ENCODE measurements around the gene CFAP206.

Gene CFAP206

DNA sequence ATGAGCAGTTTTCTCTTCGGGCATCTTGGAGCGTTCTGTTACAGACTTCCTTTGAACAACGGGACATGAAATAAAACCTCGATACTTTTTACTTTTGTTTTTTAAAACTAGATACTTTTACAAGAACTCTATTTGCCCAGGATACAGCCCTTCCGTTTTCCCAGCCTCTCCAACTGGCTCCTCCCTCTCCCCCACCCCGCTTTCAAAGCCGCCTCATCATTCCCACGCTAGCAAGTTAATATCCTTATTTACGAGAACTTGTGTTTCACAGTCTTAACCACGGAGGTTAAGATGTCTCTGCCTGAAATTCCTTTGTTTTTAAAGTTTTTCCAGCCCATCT, 241 bp upstream of the CFAP206 start:
- TF ChIP-seq, protein P1, sequence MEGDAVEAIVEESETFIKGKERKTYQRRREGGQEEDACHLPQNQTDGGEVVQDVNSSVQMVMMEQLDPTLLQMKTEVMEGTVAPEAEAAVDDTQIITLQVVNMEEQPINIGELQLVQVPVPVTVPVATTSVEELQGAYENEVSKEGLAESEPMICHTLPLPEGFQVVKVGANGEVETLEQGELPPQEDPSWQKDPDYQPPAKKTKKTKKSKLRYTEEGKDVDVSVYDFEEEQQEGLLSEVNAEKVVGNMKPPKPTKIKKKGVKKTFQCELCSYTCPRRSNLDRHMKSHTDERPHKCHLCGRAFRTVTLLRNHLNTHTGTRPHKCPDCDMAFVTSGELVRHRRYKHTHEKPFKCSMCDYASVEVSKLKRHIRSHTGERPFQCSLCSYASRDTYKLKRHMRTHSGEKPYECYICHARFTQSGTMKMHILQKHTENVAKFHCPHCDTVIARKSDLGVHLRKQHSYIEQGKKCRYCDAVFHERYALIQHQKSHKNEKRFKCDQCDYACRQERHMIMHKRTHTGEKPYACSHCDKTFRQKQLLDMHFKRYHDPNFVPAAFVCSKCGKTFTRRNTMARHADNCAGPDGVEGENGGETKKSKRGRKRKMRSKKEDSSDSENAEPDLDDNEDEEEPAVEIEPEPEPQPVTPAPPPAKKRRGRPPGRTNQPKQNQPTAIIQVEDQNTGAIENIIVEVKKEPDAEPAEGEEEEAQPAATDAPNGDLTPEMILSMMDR (IDR thresholded peaks at IDR 0.05; ENCODE audit: insufficient read depth, low read length, missing control alignments): no peak
- CTCF ChIA-PET: interaction anchor here (0.6 to 1.0 kb wide), 2 partner anchors 268 to 329 kb away, joined by 3 read pairs; no protein-coding TSS in a partner anchor
- no peak for DNase-seq (ENCODE audit: low read depth, low spot score)
- POLR2A ChIA-PET: no interaction called here
- peak overlapping the region; percentile 85 for H3K4me3 ChIP-seq (ENCODE audit: low read depth, low read length)

DNA sequence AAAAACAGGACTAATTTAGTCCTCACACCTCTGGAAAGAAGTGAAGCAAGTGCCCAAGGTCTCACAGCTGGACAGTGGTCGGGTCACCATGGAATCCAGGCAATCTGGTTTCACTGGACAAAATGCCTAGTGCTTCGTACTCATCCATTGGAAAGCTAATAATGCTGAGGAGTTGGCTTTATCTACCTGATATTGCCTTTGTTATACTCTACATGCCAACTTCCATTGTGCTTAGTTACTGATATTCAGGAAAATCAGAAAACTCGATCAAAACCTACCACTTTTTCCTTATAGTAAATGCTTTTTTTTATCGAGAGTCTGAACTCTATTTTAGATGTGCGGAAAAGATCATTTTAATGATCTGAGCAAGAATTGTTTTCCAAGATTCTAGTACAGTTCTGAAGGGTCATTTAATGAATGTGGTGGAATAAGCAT, 966 bp downstream of the CFAP206 start:
- POLR2A ChIA-PET: interaction anchor here (1.2 kb wide), 1 partner anchor 16 kb away, joined by 3 read pairs; no protein-coding TSS in a partner anchor
- TF ChIP-seq, protein P1 (IDR thresholded peaks at IDR 0.05; ENCODE audit: insufficient read depth, low read length, missing control alignments): no peak
- CTCF ChIA-PET: interaction anchor here (0.6 to 1.0 kb wide), 5 partner anchors 16 to 342 kb away, joined by 3 read pairs; partner anchors contain the start of gene SMIM8
- peak overlapping the region; percentile 66 for H3K4me3 ChIP-seq (ENCODE audit: low read depth, low read length)
- no peak for DNase-seq (ENCODE audit: low read depth, low spot score)

DNA sequence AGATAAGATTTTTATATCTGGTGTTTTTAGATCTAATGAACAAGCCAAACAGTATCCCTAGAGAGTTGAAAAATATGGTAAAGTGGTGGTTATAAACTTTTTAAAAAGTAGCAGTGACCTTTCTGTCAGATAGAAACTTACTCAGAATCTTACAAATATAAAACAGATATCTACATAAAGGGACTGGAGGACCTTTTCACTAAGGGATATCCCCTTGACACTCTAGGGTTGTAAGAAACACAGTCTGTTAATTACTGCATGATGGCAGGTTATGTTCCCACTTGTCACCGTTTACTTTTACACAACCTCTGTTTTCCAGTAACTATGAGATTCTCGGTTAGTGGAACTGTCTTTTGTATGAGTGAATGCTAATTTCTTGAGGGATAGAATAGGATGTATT, 11.5 kb downstream of the CFAP206 start:
- POLR2A ChIA-PET: no interaction called here
- no peak overlapping the region for H3K4me3 ChIP-seq (ENCODE audit: low read depth, low read length)
- no peak for DNase-seq (ENCODE audit: low read depth, low spot score)
- CTCF ChIA-PET: no interaction called here
- TF ChIP-seq, protein P1 (IDR thresholded peaks at IDR 0.05; ENCODE audit: insufficient read depth, low read length, missing control alignments): no peak

DNA sequence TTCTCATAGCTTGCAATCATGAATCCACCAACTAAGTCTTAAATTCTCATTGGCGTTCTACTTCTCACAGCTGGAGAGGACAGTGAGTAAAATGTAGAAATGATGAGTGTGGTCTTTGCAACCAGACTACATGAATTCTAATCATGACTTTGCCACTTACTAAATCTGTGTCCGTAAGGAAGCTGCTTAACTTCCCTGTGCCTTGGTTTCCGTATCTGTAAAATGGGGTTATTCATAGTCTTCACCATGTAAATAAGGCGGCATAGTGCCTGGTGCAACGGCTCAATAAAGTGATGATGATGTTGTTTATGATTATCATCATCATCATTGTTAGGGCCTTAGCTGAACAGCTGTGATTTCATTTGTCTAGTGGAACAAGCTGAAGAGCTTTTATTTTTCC, 12.6 kb downstream of the CFAP206 start:
- ChIA-PET POLR2A (no interaction called here), CTCF (no interaction called here)
- H3K4me3 ChIP-seq (ENCODE audit: low read depth, low read length): no peak overlapping the region
- TF ChIP-seq, protein P1 (IDR thresholded peaks at IDR 0.05; ENCODE audit: insufficient read depth, low read length, missing control alignments): no peak
- no peak for DNase-seq (ENCODE audit: low read depth, low spot score)

DNA sequence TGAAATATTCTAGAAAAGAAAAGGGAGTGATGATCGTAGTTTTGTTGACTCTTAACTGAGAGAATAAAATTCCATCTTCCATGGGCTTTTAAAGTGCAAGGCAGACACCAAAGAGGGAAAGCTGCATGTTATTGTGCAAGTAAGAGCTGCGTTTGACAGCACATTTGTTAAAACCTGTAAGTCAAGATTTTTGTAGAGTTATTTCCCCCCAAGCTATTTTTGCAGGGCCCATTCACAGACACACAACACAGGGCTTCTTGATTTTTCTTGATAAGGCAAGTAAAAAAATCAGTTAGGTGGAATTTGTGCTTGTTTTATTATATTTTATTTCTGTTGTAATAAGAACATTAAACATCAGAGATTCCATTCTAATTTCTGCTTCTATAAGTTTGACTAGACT, 13.8 kb downstream of the CFAP206 start:
- TF ChIP-seq, protein P1 (IDR thresholded peaks at IDR 0.05; ENCODE audit: insufficient read depth, low read length, missing control alignments): no peak
- ChIA-PET CTCF (no interaction called here), POLR2A (no interaction called here)
- H3K4me3 ChIP-seq (ENCODE audit: low read depth, low read length): no peak overlapping the region
- no peak for DNase-seq (ENCODE audit: low read depth, low spot score)

DNA sequence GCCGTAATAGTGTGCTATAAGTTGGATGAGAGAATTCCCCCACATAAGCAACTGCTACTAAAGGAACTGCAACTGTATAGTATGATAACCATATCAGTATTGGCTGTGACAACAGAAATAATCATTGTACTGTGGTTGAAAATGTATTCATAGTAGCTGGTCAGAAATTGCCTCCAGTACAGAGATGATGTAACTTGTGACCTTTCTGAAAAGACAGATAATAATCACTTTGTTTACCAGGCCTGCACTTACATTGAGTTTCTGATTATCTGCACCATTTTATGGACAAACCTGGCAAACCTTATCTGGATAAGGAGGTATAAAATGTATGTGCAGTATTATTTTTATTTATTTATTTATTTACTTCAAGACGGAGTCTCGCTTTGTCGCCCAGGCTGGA, 19.0 kb downstream of the CFAP206 start:
- DNase-seq (ENCODE audit: low read depth, low spot score): no peak
- POLR2A ChIA-PET: no interaction called here
- TF ChIP-seq, protein P1 (IDR thresholded peaks at IDR 0.05; ENCODE audit: insufficient read depth, low read length, missing control alignments): no peak
- no peak overlapping the region for H3K4me3 ChIP-seq (ENCODE audit: low read depth, low read length)
- CTCF ChIA-PET: no interaction called here
